GM11168 (cell line): ENCODE results near the gene TMEM150A.
"Not testable (repeated sequence)": the region's sequence is repeated elsewhere in the genome, so short reads cannot be mapped to it uniquely, and the experiment has no call there.

Source experiments
- in situ Hi-C: fragments of 300-500 bp; cut with MboI; formaldehyde crosslinking; loops from one replicate; pipeline ENCODE4 v1.12.0; 2022; ENCODE audit warnings: low sequenced_read_pairs; ENCODE audit not compliant: unreplicated experiment

Gene TMEM150A

DNA sequence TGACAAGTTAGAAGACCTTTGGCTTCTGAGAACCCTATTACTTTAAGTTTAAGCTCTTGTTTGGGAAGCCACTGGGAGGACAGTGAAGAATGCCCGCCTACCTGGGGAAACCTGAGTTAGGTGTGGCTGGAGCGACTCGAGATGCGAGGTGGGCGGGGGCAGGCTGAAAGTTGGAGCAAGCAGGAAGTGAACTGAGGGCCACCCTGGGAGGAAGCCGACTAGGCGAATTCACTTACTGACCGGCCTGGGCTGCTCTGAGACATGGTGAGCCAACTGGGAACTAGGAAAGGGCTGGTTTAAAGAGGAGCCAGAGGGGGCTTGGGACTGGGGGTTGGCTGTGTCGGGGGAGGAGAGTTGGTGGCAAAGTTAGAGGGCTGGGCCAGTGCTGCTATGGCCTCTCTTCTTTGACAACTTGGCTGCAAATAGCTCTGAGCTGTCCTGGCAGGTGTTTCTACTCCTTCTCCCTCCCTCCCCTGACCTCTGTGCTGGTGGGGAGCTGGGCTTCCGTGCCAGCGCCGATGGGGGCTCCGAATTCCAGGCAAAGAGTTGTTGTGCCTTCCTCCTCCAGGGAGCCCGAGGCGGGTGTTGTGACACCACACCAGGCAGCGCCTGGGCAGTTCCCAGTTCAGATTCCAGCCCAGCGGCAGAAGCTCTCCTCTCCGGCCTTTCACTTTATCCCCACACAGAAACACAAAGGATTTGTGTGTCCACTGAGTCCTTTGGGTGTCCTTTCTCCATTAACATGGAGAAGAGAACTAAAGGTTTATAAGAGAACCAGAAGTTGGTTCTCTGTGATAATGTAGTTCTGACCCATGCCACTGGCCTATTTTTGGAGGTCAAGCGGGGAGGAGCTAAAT lies 24.9 kb downstream of the TMEM150A start, which contains the start of gene VAMP8:
TSS of gene VAMP8 (plus strand) at position 201 of the 857 bp plus-strand sequence. CDS start at position 262, 61 bp downstream.
- in situ Hi-C loops: no loop called here

DNA sequence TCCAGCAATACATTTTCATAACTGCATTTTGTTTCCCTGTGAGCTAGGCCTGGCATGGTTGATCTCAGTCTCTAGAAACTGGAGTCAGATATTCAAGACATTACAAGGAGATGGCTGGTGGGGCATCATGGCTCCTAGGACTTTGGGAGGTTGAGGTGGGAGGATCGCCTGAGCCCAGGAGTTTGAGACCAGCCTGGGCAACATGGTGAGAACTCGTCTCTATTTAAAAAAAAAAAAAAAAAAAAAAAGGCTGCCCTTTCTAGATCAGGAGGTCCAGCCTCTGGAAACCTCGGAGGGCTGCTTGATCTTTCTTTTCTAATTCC lies 25.5 kb downstream of the TMEM150A start:
- in situ Hi-C loops: no loop called here

DNA sequence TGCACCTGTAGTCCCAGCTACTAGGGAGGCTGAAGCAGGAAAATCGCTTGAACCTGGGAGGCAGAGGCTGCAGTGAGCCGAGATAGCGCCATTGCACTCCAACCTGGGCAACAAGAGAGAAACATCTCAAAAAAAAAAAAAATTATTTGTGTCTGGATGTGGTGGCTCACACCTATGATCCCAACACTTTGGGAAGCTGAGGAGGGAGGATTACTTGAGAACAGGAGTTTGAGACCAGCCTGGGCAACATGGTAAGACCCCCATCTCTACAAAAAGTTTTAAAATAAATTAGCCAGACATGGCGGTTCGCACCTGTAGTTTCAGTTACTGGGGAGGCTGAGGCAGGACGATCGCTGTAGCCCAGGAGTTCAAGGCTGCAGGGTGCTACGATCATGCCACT lies 26.8 kb downstream of the TMEM150A start:
- in situ Hi-C loops: no loop called here

DNA sequence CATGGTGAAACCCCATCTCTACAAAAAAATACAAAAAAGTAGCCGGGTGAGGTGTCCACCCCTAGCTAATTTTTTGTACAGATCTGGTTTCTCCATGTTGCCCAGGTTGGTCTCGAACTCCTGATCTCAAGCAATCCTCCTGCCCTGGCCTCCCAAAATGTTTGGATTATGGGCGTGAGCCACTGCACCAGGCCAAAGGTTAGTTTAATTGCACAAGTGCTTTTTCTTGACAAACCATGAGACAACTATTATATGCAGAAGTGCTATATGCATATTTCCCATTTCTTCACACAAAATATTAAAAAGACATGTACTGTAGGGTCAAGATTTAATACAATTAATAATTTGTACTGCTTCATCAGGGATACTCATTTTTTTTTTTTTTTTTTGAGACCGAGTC lies 36.2 kb downstream of the TMEM150A start:
- in situ Hi-C loops: no loop called here

DNA sequence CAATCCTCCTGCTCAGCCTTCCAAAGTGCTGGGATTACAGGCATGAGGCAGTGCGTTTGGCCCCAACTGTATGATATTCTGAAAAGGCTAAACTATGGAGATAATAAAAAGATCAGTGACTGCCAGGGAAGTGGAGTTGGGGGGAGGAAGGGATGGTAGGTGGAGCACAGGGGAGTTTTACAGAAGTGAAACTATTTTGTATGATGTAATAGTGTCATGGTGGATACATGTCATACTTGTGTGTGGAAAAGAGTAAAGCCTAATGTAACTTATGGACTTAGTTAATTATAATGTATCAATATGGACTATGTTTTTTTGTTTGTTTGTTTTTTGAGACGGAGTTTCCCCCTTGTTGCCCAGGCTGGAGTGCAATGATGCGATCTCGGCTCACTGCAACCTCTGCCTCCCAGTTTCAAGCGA lies 38.3 kb downstream of the TMEM150A start:
- in situ Hi-C loops: no loop called here

DNA sequence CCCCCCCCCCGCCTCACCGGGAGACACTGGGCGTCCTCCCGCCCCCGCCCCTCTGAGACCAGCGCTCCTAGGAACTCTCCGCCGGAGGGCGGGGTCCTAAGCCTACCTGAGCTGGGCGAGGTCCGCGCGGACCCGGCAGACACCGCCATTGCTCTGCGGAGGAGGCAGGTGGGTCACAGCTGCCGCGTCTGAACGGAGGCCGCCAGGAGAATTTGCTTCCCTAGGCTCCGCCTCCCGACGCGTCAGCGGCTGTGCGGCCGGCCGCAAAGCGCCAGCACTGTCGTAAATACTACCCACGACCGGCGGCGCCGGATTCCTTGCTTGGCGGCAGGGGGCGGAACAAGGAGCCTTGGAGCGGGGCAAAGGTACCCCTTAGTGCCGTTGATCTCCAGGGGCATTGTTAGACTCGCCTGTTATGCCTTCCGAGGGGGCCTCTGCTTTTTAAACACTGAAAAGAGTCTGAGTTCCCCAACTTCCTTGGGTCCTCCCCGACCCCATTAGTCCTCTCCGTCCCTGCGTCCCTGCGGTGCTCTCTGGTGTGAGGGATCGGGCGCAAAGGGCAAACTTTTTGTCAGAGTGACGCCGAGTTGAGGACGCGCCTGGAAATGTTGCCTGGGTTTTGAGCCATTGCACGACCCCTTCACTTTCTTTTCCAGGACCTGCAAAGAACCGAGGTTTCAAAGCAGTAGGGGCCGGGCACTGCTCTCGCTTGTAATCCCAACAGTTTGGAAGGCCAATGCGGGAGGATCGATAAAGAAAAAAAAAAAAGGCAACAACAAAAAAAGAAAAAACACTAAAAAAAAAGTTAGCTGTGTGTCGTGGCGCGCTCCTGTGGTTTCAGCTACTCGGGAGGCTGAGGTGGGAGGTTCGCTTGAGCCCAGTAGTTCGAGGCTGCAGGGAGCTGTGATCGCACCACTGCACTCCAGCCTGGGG lies 41.0 kb downstream of the TMEM150A start, which contains the start of gene GGCX:
TSS of gene GGCX (minus strand) at position 214 of the 933 bp plus-strand sequence. CDS start at position 149, 65 bp downstream.
- in situ Hi-C loops: no loop called here

DNA sequence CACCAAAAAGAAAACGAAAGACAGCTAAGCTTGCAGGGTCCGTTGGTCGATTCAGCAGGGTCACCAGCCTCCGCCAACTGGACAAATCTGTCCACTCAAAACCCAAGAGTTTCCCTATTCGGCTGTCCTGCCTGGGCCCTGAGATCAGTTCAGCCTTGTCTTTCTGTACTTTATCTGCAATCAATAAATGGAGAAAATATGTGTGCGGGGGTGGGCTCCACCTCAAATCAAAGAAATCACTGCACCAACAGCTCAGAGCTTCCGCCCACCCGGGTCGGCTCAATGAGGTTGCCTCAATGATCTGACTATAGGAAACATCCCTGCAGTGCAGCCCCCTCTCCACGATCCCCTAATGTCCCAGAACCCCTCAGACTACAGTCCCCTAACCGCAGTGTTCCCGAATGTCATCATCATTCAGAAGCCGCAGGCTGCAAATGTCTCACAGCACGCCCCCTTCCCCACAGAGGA lies 41.7 kb downstream of the TMEM150A start:
- in situ Hi-C loops: no loop called here

DNA sequence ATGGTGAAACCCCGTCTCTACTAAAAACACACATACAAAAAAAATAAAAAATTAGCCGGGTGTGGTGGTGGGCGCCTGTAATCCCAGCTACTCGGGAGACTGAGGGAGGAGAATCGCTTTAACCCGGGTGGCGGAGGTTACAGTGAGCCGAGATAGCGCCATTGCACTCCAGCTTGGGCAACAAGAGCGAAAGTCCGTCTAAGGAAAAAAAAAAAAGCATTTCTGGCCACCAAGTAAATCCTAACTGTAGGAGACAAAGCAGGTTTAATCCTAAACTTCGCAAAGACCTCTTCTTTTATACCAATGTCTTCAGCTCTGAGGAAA lies 42.1 kb downstream of the TMEM150A start:
- in situ Hi-C loops: not testable (repeated sequence)

DNA sequence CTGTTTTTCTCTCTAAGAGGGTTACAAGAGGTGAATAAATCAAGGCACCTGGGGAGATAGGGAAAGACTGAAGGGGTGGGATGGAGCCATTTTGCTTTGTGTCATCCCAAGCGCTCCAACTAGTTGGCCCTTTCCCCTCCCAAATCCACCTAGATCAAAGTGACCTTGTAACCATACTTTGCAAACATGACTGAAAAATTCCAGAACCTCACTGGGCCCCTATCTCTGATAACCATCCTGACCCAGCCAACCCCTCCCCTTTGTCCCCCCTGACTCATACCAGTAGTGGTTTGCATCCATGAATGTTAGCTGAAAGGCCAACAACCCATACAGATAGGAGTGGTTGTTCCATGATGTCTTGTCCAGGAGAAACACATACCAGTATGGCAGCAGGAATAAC lies 44.3 kb downstream of the TMEM150A start:
- in situ Hi-C loops: loop anchor here (5.0 kb wide), 1 partner anchor 141 kb away; the partner anchor contains the start of gene SH2D6

DNA sequence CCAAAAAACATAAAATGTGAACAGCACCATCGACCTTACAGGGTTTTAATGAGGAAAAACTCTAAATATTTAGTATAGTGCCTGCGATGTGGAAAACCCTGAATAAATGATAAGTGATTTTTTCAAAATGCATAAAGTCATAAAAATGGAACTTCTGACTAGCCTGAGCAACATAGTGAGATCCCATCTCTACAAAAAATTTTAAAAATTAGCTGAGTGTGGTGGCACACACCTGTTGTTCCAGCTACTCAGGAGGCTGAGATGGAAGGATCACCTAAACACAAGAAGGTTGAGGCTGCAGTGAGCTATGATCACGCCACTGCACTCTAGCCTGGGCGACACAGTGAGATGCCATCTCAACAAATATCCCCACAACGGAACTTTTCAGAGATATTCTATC lies 45.4 kb downstream of the TMEM150A start:
- in situ Hi-C loops: loop anchor here (5.0 kb wide), 1 partner anchor 140 kb away; the partner anchor contains the start of gene SH2D6

DNA sequence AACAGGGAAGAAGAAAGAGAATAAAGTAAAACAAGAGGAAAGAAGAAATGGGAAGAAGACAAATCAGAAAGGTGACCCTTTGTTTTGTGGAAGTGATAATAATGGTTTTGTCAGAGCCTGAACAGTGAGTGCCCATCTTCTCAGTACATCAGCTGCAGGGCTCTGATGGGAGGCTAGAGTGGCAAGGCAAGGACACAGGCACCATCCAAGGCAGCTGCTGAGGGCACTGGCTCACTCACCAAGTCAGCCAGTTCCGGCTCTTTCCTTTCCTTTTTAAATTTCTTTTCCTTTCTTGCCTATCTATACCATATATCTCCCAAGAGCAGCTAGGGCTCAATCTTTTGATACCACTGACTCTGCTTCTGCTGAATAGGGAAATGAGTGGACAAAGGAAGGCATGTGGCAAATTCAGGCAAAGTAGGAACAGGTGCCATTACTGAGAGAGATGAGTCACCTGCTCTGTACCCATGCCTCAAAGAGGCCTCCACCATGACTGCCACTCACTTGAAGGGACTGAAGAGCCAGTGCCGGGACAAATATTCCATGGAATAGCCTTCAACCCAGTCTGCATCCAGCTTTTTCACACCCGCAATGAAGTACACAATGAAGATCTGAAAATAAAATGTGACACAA lies 47.4 kb downstream of the TMEM150A start:
- in situ Hi-C loops: loop anchor here (5.0 kb wide), 1 partner anchor 138 kb away; the partner anchor contains the start of gene SH2D6

DNA sequence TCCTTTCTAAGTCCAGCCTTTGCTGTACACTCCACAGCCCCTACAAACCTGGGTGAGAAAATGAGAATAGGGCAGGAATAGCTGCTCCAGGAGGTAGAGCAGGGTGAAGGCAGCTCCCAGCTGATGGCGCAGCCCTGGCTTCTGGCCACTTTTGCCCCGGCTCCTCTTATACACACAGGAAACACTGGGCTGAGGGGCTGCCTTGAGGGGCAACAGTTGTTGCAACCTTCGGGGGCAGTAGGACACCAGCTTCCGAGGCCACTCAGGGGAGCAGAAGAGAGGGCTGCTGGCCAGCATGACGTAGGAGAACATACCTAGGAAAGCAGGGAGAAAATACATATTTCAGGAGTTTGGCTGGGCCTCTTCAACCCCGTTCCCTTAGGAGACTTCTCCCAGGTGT lies 49.3 kb downstream of the TMEM150A start:
- in situ Hi-C loops: no loop called here

DNA sequence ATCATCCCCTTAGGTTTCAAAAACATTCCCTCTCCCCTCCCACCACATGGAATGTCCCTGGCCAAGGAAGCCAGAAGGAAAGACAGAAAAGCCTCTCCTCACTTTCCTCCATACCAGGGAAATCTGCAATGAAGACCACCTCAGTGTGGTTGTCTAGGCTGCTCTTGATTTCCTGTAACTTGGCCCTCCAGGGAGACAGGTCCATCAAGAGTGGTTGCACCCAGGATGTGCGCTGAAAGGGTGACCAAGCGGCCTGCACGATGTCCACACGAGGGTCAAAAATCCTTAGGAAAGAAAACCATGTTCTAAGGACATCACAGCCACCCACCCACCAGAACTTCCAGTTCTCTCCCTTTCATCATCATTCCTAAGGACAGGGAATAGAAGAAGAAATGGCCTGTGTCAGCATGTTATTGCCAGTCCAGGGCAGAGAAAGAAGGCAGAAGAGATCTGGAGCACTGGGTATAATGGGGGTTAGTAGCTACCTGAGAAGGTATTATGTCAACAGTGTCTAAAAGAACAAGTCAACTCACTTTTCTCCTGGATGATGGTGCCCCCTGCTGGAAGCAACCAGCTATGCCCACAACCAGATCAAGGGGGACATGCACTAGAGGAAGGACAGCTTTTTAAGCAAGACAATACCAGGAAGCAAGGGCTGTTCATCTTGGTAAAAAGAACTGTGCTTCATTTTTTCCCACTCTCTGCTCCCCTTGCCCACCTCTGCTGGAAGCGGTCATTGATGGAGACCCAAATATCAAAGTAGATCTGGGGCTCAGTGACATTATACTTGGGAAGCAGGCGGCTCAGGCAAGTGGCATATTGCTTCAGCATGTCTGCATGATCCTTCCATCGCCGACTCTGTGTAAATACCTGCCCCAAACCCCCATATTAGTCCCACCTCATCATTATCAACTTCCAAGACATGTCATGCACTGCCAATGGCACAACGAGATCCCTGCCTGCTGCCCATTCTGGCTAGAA lies 50.5 kb downstream of the TMEM150A start:
- in situ Hi-C loops: no loop called here

DNA sequence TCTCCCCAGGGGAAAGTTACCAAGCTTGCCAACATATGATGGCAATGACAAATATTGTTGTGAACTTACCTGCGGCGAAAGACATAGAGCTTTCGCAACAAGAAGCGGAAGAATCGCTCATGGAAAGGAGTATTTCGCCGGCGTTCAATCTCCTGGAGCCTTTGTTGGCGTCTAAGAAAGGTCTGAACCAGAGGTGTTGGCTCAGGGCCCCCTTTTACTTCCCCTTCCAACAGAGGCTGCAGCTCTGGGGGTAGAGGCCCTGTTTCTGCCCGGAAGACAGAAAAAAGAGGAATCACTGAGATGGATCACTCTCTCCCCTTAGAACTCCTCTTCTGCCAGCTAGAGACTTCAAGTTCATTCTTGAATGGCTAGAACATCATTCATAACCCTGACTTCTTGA lies 52.0 kb downstream of the TMEM150A start:
- in situ Hi-C loops: no loop called here

DNA sequence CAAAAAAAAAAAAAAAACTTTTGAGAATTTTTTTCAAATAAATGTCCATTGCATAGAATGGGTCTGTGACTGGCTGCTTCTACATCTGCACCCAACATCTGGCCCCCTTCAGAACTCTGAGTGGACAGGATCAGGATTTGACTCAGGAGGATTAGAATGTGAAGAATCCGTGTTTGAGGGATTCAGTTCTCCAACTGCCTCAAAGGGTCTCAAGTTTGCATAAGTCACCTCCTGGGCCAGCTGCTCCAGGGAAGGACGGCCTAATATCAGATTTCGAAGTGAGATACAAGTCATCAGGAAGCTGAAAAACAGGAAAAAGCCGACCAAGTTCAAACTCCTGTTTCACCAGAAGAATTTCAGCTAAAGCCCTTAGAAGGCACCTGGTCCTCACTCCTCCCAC lies 52.7 kb downstream of the TMEM150A start:
- in situ Hi-C loops: no loop called here

DNA sequence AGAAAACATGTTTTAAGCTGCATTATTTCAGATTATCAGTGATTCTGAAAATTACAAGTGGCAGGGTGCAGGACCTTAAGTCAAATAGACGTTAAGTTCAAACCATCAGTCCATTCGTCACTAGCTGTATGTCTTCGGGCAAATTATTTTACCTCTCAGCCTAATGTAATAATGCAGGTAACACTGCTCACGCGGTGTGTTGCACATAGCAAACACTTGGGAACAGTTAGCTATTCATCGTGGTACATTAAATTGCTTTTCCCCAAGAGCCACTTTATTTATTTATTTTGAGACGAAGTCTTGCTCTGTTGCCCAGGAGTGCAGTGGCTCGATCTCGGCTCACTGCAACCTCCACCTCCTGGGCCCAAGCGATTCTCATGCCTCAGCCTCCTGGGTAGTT lies 53.4 kb downstream of the TMEM150A start:
- in situ Hi-C loops: no loop called here

DNA sequence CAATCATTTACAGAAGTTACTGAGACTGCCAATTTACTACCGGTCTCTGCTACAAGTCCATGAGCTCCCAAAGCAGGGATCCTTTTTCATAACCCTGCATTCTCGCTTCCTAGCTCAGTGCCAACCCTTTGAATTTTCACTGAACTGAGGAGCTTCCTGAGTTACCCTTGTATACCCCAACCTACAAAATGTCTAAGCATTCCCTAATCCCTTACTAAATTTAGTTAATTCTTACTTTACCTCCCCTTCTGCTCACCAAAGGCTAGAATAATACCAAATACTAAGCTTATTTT lies 53.9 kb downstream of the TMEM150A start:
- in situ Hi-C loops: no loop called here
